Small intestine (tissue), 7 donors: ENCODE measurements around the gene TMEM130. TPM values are rescaled to one million over a fixed set of nuclear protein-coding genes. Genes with fewer than 3 reads are reported as not detected.

Experiments used
- DNase-seq, 2 donors: peaks; one replicate each; pipeline versions ENCODE4 v3.0.0 to v3.0.0-alpha.2; 2013
- FAIRE-seq: peaks from 2 replicates; lab custom pipeline; 2012; peaks lifted over from hg19 to GRCh38; lab: Jason Lieb, UNC
- H3K27ac ChIP-seq, 3 donors: one replicate each; pipeline ENCODE4 v1.5.1; 2013; ENCODE audit warnings: low read length in 2 of 3, mild to moderate bottlenecking in 2 of 3, control low read depth in 1 of 3, inconsistent platforms in 1 of 3, low read depth in 1 of 3, moderate library complexity in 1 of 3
- H3K27me3 ChIP-seq, 3 donors: one replicate each; pipeline ENCODE4 v1.6.1; 2013; ENCODE audit warnings: low read length in 3 of 3, inconsistent platforms in 1 of 3; ENCODE audit not compliant: control insufficient read depth in 3 of 3, insufficient read depth in 3 of 3
- H3K36me3 ChIP-seq, 3 donors: one replicate each; pipeline ENCODE4 v1.6.1; 2013; ENCODE audit warnings: low read length in 3 of 3, inconsistent platforms in 1 of 3, low read depth in 1 of 3, mild to moderate bottlenecking in 1 of 3, moderate library complexity in 1 of 3; ENCODE audit not compliant: control insufficient read depth in 3 of 3, insufficient read depth in 2 of 3
- H3K4me1 ChIP-seq, 3 donors: one replicate each; pipeline ENCODE4 v1.6.1; 2013; ENCODE audit warnings: low read length in 2 of 3, inconsistent platforms in 1 of 3, low read depth in 1 of 3, mild to moderate bottlenecking in 1 of 3, moderate library complexity in 1 of 3; ENCODE audit not compliant: control insufficient read depth in 3 of 3, insufficient read depth in 2 of 3
- H3K4me3 ChIP-seq, 3 donors: one replicate each; pipeline ENCODE4 v1.5.1; 2013; ENCODE audit warnings: low read length in 3 of 3, control low read depth in 1 of 3, inconsistent platforms in 1 of 3, low read depth in 1 of 3, mild to moderate bottlenecking in 1 of 3, moderate library complexity in 1 of 3
- H3K9me3 ChIP-seq, 2 donors: one replicate each; pipeline ENCODE4 v1.6.1; 2013; ENCODE audit warnings: low read depth in 1 of 2, low read length in 1 of 2; ENCODE audit not compliant: control insufficient read depth in 2 of 2, insufficient read depth in 1 of 2
- WGBS, 3 donors: extraction: QIAGEN DNeasy Blood & Tissue Kit; methylation state at CpG; one replicate each; pipeline ENCODE4 v1.1.7; 2013; 5-methylcytosine and 5-hydroxymethylcytosine counted together
- polyA plus RNA-seq, 4 donors: library from polyadenylated mRNA; stranded (reverse) in 3 of 4; unstranded in 1 of 4; fragments of 200-250 nt in 3 of 4; fragments of 120-200 nt in 1 of 4; gene quantifications; one replicate each; pipeline versions ENCODE4 v1.2.1 to v1.2.3, GENCODE V29; 2013
- donor health status: healthy with polysubstance abuse.
- donor health status: control.
- donor health status: control.
- donor health status: Bipolar disorder and iron deficiency.
- donor health status: healthy.

The TMEM130 gene
- polyA plus RNA-seq, 4 donors = 0.27 to 4.0 TPM; not detected in 2

- FAIRE-seq (no peak), DNase-seq (no peak)
- Histone ChIP-seq H3K36me3 (no peaks in the 10 kb centered on the region), H3K27ac (no peak overlapping the region), H3K9me3 (no peaks in the 10 kb centered on the region), H3K27me3 (peaks cover 16 to 38% (median 18%) of the 10 kb centered on the region in 3 donors), H3K4me1 (no peaks in the 10 kb centered on the region), H3K4me3 (no peak overlapping the region)
- 76 to 85% (median 81%) methylated on average over 7 of the region's 7 CpGs for WGBS, 3 donors
Observed at GRCh38 chr7:98866765-98867164, 3.0 kb downstream of the TMEM130 start.

GRCh38 chr7:98866351-98866750 is 3.5 kb downstream of the TMEM130 start:
- 82 to 88% (median 84%) methylated on average over 12 of the region's 12 CpGs for WGBS, 3 donors
- Histone ChIP-seq H3K27ac (no peak overlapping the region), H3K4me1 (no peaks in the 10 kb centered on the region), H3K9me3 (no peaks in the 10 kb centered on the region), H3K4me3 (no peak overlapping the region), H3K27me3 (peaks cover 13 to 34% (median 18%) of the 10 kb centered on the region in 3 donors), H3K36me3 (no peaks in the 10 kb centered on the region)
- FAIRE-seq = no peak
- DNase-seq = no peak

- FAIRE-seq (no peak), DNase-seq (no peak)
- peaks cover 7 to 21% (median 14%) of the 10 kb centered on the region in 3 donors for H3K27me3 ChIP-seq
- H3K36me3 ChIP-seq = no peaks in the 10 kb centered on the region
- 44 to 70% (median 51%) methylated on average over 14 of the region's 14 CpGs for WGBS, 3 donors
- no peaks in the 10 kb centered on the region for H3K9me3 ChIP-seq
- no peaks in the 10 kb centered on the region for H3K4me1 ChIP-seq
- no peak overlapping the region for H3K4me3 ChIP-seq
- no peak overlapping the region for H3K27ac ChIP-seq
Observed at GRCh38 chr7:98864731-98865453, 4.9 kb downstream of the TMEM130 start.

GRCh38 chr7:98863601-98864000 is 6.2 kb downstream of the TMEM130 start:
- DNase-seq (no peak), FAIRE-seq (no peak)
- H3K4me1 ChIP-seq = no peaks in the 10 kb centered on the region
- no peaks in the 10 kb centered on the region for H3K36me3 ChIP-seq
- H3K27me3 ChIP-seq = peaks cover 0 to 13% (median 3%) of the 10 kb centered on the region in 3 donors
- 80 to 87% (median 85%) methylated on average over 2 of the region's 2 CpGs for WGBS, 3 donors
- H3K4me3 ChIP-seq = no peak overlapping the region
- no peak overlapping the region for H3K27ac ChIP-seq
- no peaks in the 10 kb centered on the region for H3K9me3 ChIP-seq

- no peaks in the 10 kb centered on the region for H3K9me3 ChIP-seq
- no peak for DNase-seq
- no peaks in the 10 kb centered on the region for H3K4me1 ChIP-seq
- FAIRE-seq = no peak
- H3K36me3 ChIP-seq = no peaks in the 10 kb centered on the region
- H3K27ac ChIP-seq = no peak overlapping the region
- WGBS, 3 donors = 90 to 94% (median 93%) methylated on average over 29 of the region's 29 CpGs
- H3K4me3 ChIP-seq = no peak overlapping the region
- H3K27me3 ChIP-seq = peaks cover 0 to 7% (median 3%) of the 10 kb centered on the region in 3 donors
Observed at GRCh38 chr7:98862716-98863420, 6.9 kb downstream of the TMEM130 start.

GRCh38 chr7:98862203-98862602 is 7.6 kb downstream of the TMEM130 start:
- no peaks in the 10 kb centered on the region for H3K4me1 ChIP-seq
- H3K4me3 ChIP-seq = no peak overlapping the region
- no peak for DNase-seq
- H3K27ac ChIP-seq = no peak overlapping the region
- H3K36me3 ChIP-seq = no peaks in the 10 kb centered on the region
- 67 to 74% (median 74%) methylated on average over 2 to 4 of the region's 4 CpGs for WGBS, 3 donors
- no peaks in the 10 kb centered on the region for H3K9me3 ChIP-seq
- peaks cover 0 to 3% (median 0%) of the 10 kb centered on the region in 3 donors for H3K27me3 ChIP-seq
- FAIRE-seq = no peak

- Histone ChIP-seq H3K4me1 (no peaks in the 10 kb centered on the region), H3K27ac (no peak overlapping the region), H3K27me3 (no peaks in the 10 kb centered on the region), H3K4me3 (no peak overlapping the region), H3K36me3 (no peaks in the 10 kb centered on the region), H3K9me3 (no peaks in the 10 kb centered on the region)
- 65 to 69% (median 67%) methylated on average over 12 of the region's 12 CpGs for WGBS, 3 donors
- DNase-seq (no peak), FAIRE-seq (no peak)
Observed at GRCh38 chr7:98860071-98860470, 9.7 kb downstream of the TMEM130 start.

- WGBS, 3 donors = 72 to 79% (median 78%) methylated on average over 23 to 24 of the region's 24 CpGs
- no peak overlapping the region for H3K4me3 ChIP-seq
- no peaks in the 10 kb centered on the region for H3K27me3 ChIP-seq
- no peaks in the 10 kb centered on the region for H3K36me3 ChIP-seq
- FAIRE-seq (no peak), DNase-seq (no peak)
- no peaks in the 10 kb centered on the region for H3K9me3 ChIP-seq
- no peaks in the 10 kb centered on the region for H3K4me1 ChIP-seq
- no peak overlapping the region for H3K27ac ChIP-seq
Observed at GRCh38 chr7:98855610-98856422, 14.0 kb downstream of the TMEM130 start.
